Activated CD8-positive, alpha-beta memory T cell treated with anti-CD3 and anti-CD28 coated beads, Interleukin-2, amount 50 U/mL, for 24 hours (primary cell): ENCODE data around the gene ASIC2.

Experiments
- DNase-seq: peaks from one replicate; pipeline ENCODE4 v3.0.0-alpha.2; 2020; ENCODE audit errors: extremely low read depth

The ASIC2 gene

GRCh38 chr17:33287096-33287725, 5.9 kb downstream of the ASIC2 start:
- no peak for DNase-seq

GRCh38 chr17:33285413-33285812, 7.7 kb downstream of the ASIC2 start:
- DNase-seq: no peak

GRCh38 chr17:33284022-33284421, 9.1 kb downstream of the ASIC2 start:
- no peak for DNase-seq

GRCh38 chr17:33280162-33280943, 12.7 kb downstream of the ASIC2 start:
- DNase-seq: no peak

GRCh38 chr17:33277436-33278100, 15.5 kb downstream of the ASIC2 start:
- DNase-seq: no peak

GRCh38 chr17:33273743-33274410, 19.2 kb downstream of the ASIC2 start:
- no peak for DNase-seq

GRCh38 chr17:33273271-33273670, 19.8 kb downstream of the ASIC2 start:
- DNase-seq: no peak

GRCh38 chr17:33272438-33272837, 20.7 kb downstream of the ASIC2 start:
- DNase-seq: no peak

GRCh38 chr17:33269337-33270060, 23.6 kb downstream of the ASIC2 start:
- no peak for DNase-seq

- DNase-seq: no peak
Measured at GRCh38 chr17:33267851-33268548, 25.1 kb downstream of the ASIC2 start.

- DNase-seq: no peak
Measured at GRCh38 chr17:33267271-33267790, 25.8 kb downstream of the ASIC2 start.

- no peak for DNase-seq
Measured at GRCh38 chr17:33266611-33267010, 26.5 kb downstream of the ASIC2 start.

- DNase-seq: no peak
Measured at GRCh38 chr17:33266116-33266515, 27.0 kb downstream of the ASIC2 start.

GRCh38 chr17:33263396-33263795, 29.7 kb downstream of the ASIC2 start:
- no peak for DNase-seq

GRCh38 chr17:33262266-33263123, 30.6 kb downstream of the ASIC2 start:
- DNase-seq: no peak

GRCh38 chr17:33261820-33262219, 31.3 kb downstream of the ASIC2 start:
- no peak for DNase-seq

- no peak for DNase-seq
Measured at GRCh38 chr17:33260638-33261037, 32.5 kb downstream of the ASIC2 start.

- no peak for DNase-seq
Measured at GRCh38 chr17:33258296-33258695, 34.8 kb downstream of the ASIC2 start.

GRCh38 chr17:33245183-33245582, 47.9 kb downstream of the ASIC2 start:
- DNase-seq: no peak

- no peak for DNase-seq
Measured at GRCh38 chr17:33243732-33244131, 49.4 kb downstream of the ASIC2 start.
